ENCODE data around the gene TMEM254.
"Not testable (repeated sequence)": the region's sequence is repeated elsewhere in the genome, so short reads cannot be mapped to it uniquely, and the experiment has no call there.

- not testable (repeated sequence) for TF ChIP-seq POLR2AphosphoS5, POLR2A, CTCF, EP300 (IDR thresholded peaks at IDR 0.05)
These were observed 40.2 kb upstream of the TMEM254 start for GRCh38 chr10:80038226-80038625.

Data from gastroesophageal sphincter (tissue), 3 donors.